Calu3 (cell line): ENCODE measurements around the gene SCN5A. TPM values are rescaled to one million over a fixed set of nuclear protein-coding genes. Genes with fewer than 3 reads are reported as not detected.

ENCODE experiments used
- BruUV-seq: library from RNA; stranded (reverse); fragments of 400-500 nt; replicated peaks from 2 replicates; lab custom pipeline; 2021; lab: Mats Ljungman, UMichigan
- CTCF ChIA-PET: fragments of 300-600 bp; sonication (Branson Sonifier 250); formaldehyde crosslinking; loops from one replicate; lab custom pipeline; 2022; ENCODE audit warnings: antibody characterized with exemption; lab: Charles Lee
- DNase-seq: peaks from one replicate; pipeline ENCODE4 v3.0.0; 2022
- H3K27ac Mint-ChIP-seq: one replicate; pipeline ENCODE4 v1.8.0; 2022; ENCODE audit warnings: mixed read lengths; ENCODE audit not compliant: unreplicated experiment
- H3K27me3 Mint-ChIP-seq: one replicate; pipeline ENCODE4 v1.8.0; 2022; ENCODE audit warnings: mixed read lengths; ENCODE audit not compliant: unreplicated experiment
- H3K36me3 Mint-ChIP-seq: one replicate; pipeline ENCODE4 v1.8.0; 2022; ENCODE audit warnings: mild to moderate bottlenecking, moderate library complexity, mixed read lengths; ENCODE audit not compliant: insufficient read depth, unreplicated experiment
- H3K4me1 Mint-ChIP-seq: one replicate; pipeline ENCODE4 v1.8.0; 2022; ENCODE audit warnings: mild to moderate bottlenecking, low read depth, mixed read lengths; ENCODE audit not compliant: unreplicated experiment
- H3K4me3 Mint-ChIP-seq: one replicate; pipeline ENCODE4 v1.8.0; 2022; ENCODE audit warnings: mild to moderate bottlenecking, low read depth, moderate library complexity, mixed read lengths; ENCODE audit not compliant: unreplicated experiment
- H3K9me3 Mint-ChIP-seq: one replicate; pipeline ENCODE4 v1.8.0; 2022; ENCODE audit warnings: low read depth, mixed read lengths; ENCODE audit not compliant: unreplicated experiment
- CTCF ChIP-seq: fragments of 200-600 bp; IDR thresholded peaks from one replicate; pipeline ENCODE4 v1.8.0; 2022; ENCODE audit warnings: antibody characterized with exemption; ENCODE audit not compliant: unreplicated experiment
- intact Hi-C: fragments of 100-400 bp; cut with micrococcal nuclease; formaldehyde crosslinking; loops from one replicate; pipeline ENCODE4 v1.10.0; 2022; ENCODE audit not compliant: unreplicated experiment
- total RNA-seq: library from RNA; stranded (reverse); gene quantifications from 2 replicates; pipeline ENCODE4 v1.2.3, GENCODE V29; 2022

Gene SCN5A
- total RNA-seq, 1 experiment from 2014 or later, result 0.61 TPM

DNA sequence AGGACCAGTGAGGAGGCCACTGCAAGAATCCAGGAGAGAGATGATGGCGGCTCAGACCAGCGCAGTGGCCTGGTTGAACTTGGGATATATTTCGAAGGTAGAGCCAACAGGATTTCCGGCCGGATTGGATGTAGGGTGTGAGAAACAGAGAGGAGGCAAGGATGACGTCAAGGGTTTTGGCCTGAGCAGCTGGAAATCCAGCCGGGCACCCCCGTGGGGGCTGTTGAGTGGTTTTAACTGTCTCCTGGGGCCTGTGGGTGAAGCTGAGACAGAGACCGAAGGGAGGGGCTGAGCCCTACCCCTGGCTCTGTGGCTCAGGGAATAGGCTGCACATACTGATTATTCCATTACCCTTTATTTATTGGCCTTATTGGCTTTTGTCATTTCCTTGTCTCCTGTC lies 107.7 kb downstream of the SCN5A start:
- TF ChIP-seq CTCF, result no peak
- BruUV-seq, result no TSS peak
- CTCF ChIA-PET, result interaction anchor here (0.6 kb wide), 2 partner anchors 66 to 155 kb away, joined by 3 read pairs; no protein-coding TSS in a partner anchor

GRCh38 chr3:38538773-38539353 lies 110.6 kb downstream of the SCN5A start:
- BruUV-seq, result no TSS peak
- CTCF ChIA-PET, result no interaction called here

More for the DNA sequence above, 107.7 kb downstream of the SCN5A start:
- Mint-ChIP-seq H3K27ac (no peak overlapping the region), H3K27me3 (peaks cover 48% of the 10 kb centered on the region), H3K4me3 (no peak overlapping the region), H3K4me1 (no peaks in the 10 kb centered on the region), H3K36me3 (peaks cover 5% of the 10 kb centered on the region), H3K9me3 (no peaks in the 10 kb centered on the region)
- intact Hi-C loops, result no loop called here
- no peak for DNase-seq

DNA sequence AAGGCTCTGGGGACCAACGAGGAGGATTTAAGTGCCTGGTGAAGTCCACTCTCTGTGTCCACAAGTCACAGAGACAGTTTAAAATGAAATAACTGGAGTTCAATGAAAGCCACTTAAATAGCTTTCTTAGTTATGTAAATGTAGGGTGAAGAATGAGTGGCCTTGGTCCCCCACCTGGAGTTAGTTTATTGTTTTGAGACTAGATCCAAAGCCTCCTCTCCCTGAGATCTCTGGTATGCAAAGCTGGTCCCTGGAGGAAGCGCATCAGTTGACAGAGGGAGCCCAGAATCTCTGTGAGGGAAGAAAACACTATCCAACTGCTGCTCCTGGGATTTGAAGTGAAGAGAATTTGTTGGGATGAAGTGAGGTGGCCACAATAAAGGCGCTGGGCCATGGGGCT lies 112.8 kb downstream of the SCN5A start:
- Mint-ChIP-seq H3K27ac (no peak overlapping the region), H3K9me3 (peaks cover 3% of the 10 kb centered on the region), H3K36me3 (peaks cover 5% of the 10 kb centered on the region), H3K4me3 (no peak overlapping the region), H3K27me3 (peaks cover 7% of the 10 kb centered on the region), H3K4me1 (no peaks in the 10 kb centered on the region)
- intact Hi-C loops, result no loop called here
- DNase-seq, result no peak
- BruUV-seq, result no TSS peak
- CTCF ChIA-PET, result no interaction called here
- TF ChIP-seq CTCF, result no peak

More at GRCh38 chr3:38538773-38539353, 110.6 kb downstream of the SCN5A start:
- H3K9me3 Mint-ChIP-seq, result peaks cover 3% of the 10 kb centered on the region
- no peaks in the 10 kb centered on the region for H3K4me1 Mint-ChIP-seq
- no peak overlapping the region for H3K27ac Mint-ChIP-seq
- no peak overlapping the region for H3K4me3 Mint-ChIP-seq
- no peak for TF ChIP-seq CTCF
- intact Hi-C loops, result no loop called here
- peaks cover 5% of the 10 kb centered on the region for H3K36me3 Mint-ChIP-seq
- no peak for DNase-seq
- peaks cover 24% of the 10 kb centered on the region for H3K27me3 Mint-ChIP-seq

DNA sequence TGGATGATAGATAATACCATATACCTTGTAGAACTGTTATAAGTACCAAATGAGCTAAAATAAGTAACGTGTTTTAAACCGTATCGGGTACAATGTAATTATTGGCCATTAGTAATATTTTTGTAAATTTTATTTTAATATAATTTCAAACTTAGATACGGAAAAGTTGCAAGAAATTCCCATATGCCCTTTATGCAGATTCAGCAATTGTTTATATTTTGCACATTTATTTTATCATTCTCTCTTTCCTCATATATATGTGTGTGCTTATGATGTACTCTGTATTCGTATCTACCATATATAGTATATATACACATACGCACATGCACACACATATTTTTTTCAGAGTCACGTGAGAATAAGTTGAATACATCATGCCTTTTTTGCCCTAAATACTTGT lies 114.9 kb downstream of the SCN5A start:
- no peak for TF ChIP-seq CTCF
- H3K36me3 Mint-ChIP-seq, result peaks cover 5% of the 10 kb centered on the region
- no peak for DNase-seq
- CTCF ChIA-PET, result no interaction called here
- H3K27ac Mint-ChIP-seq, result no peak overlapping the region
- H3K4me3 Mint-ChIP-seq, result no peak overlapping the region
- BruUV-seq, result no TSS peak
- peaks cover 3% of the 10 kb centered on the region for H3K9me3 Mint-ChIP-seq
- H3K27me3 Mint-ChIP-seq, result no peaks in the 10 kb centered on the region
- no peaks in the 10 kb centered on the region for H3K4me1 Mint-ChIP-seq
- intact Hi-C loops, result no loop called here
